K562 (cell line): ENCODE measurements around the gene TMEM120B. TPM values are rescaled to one million over a fixed set of nuclear protein-coding genes. Genes with fewer than 3 reads are reported as not detected.

Experiments
- BRF1 ChIP-seq: IDR thresholded peaks from 3 replicates; pipeline ENCODE4 v1.6.1; 2011; ENCODE audit warnings: borderline replicate concordance, mild to moderate bottlenecking; ENCODE audit not compliant: insufficient read length; ENCODE audit errors: extremely low read depth
- CEBPG ChIP-seq, 3 experiments: fragments of 200-800 bp in 1 of 3; sonication (Bioruptor generic) in 1 of 3; sonication (generic) in 1 of 3; formaldehyde crosslinking in 1 of 3; IDR thresholded peaks in 2 of 3; conservative IDR thresholded peaks in 1 of 3; 2 replicates each; pipeline versions ENCODE4 v1.6.1 to v1.8.0; 2016 to 2022; ENCODE audit warnings: missing compliant biosample characterization in 2 of 3, missing genetic modification characterization in 2 of 3, mild to moderate bottlenecking in 1 of 3, missing genetic modification reagents in 1 of 3
- DPF2 ChIP-seq: fragments of 450-650 bp; IDR thresholded peaks from 2 replicates; pipeline ENCODE4 v1.6.1; 2016
- ETV6 ChIP-seq, 3 experiments: fragments of 150-350 bp in 1 of 3; sonication (generic) in 1 of 3; formaldehyde crosslinking in 1 of 3; IDR thresholded peaks; 2 replicates each; pipeline versions ENCODE4 v1.6.1 to v1.8.0; 2014 to 2022; ENCODE audit warnings: borderline replicate concordance in 2 of 3, low read depth in 2 of 3, antibody characterized with exemption in 1 of 3, low read length in 1 of 3, mild to moderate bottlenecking in 1 of 3, missing genetic modification reagents in 1 of 3
- FOXK1 ChIP-seq: sonication (generic); formaldehyde crosslinking; IDR thresholded peaks from 2 replicates; pipeline ENCODE4 v1.8.0; 2022; ENCODE audit warnings: missing genetic modification reagents, mild to moderate bottlenecking, borderline replicate concordance
- GTF2F1 ChIP-seq: IDR thresholded peaks from 2 replicates; pipeline ENCODE4 v1.6.1; 2011; ENCODE audit warnings: low read depth, low read length, improper control_type of control experiment
- HDAC6 ChIP-seq: IDR thresholded peaks from 2 replicates; pipeline ENCODE4 v1.6.1; 2012; ENCODE audit warnings: low read depth, mild to moderate bottlenecking, control low read depth, inconsistent platforms, low read length, moderate library complexity
- JUN ChIP-seq, 2 experiments: sonication (generic) in 1 of 2; formaldehyde crosslinking in 1 of 2; IDR thresholded peaks; 2 replicates each; pipeline versions ENCODE4 v1.6.1 to v1.8.0; 2012 to 2022; ENCODE audit warnings: borderline replicate concordance in 2 of 2, mild to moderate bottlenecking in 2 of 2, improper control_type of control experiment in 1 of 2, low read depth in 1 of 2, low read length in 1 of 2, missing genetic modification reagents in 1 of 2
- KAT2B ChIP-seq: IDR thresholded peaks from one replicate; pipeline ENCODE4 v1.6.1; 2012; ENCODE audit warnings: low read depth, mild to moderate bottlenecking, control low read depth, inconsistent platforms, low read length, moderate library complexity
- MAFF ChIP-seq: IDR thresholded peaks from 2 replicates; pipeline ENCODE4 v1.6.1; 2012; ENCODE audit warnings: low read length, improper control_type of control experiment
- MNT ChIP-seq, 2 experiments: fragments of 450-650 bp; conservative IDR thresholded peaks; 2 replicates each; pipeline ENCODE4 v1.6.1; 2017; ENCODE audit warnings: mild to moderate bottlenecking in 2 of 2, moderate library complexity in 2 of 2
- NEUROD1 ChIP-seq: fragments of 150-350 bp; IDR thresholded peaks from 2 replicates; pipeline ENCODE4 v1.6.1; 2014; ENCODE audit warnings: borderline replicate concordance, low read length, low read depth; ENCODE audit not compliant: partially characterized antibody
- PATZ1 ChIP-seq: fragments of 250-450 bp; sonication (Bioruptor Pico); IDR thresholded peaks from 2 replicates; pipeline ENCODE4 v1.5.0; 2020; ENCODE audit warnings: mild to moderate bottlenecking, borderline replicate concordance
- PHB2 ChIP-seq: fragments of 450-650 bp; IDR thresholded peaks from 2 replicates; pipeline ENCODE4 v1.6.1; 2017; ENCODE audit warnings: low read depth
- PHF8 ChIP-seq: fragments of 200-600 bp; sonication (generic); IDR thresholded peaks from 2 replicates; pipeline ENCODE4 v1.6.1; 2012; ENCODE audit warnings: mixed run types, mild to moderate bottlenecking, inconsistent platforms, low read length, moderate library complexity, borderline replicate concordance
- POU5F1 ChIP-seq: fragments of 150-350 bp; IDR thresholded peaks from 2 replicates; pipeline ENCODE4 v1.6.1; 2014; ENCODE audit warnings: borderline replicate concordance, low read length, low read depth, mild to moderate bottlenecking; ENCODE audit not compliant: partially characterized antibody
- SIRT6 ChIP-seq: IDR thresholded peaks from one replicate; pipeline ENCODE4 v1.6.1; 2012; ENCODE audit warnings: low read depth, mild to moderate bottlenecking, control low read depth, inconsistent platforms, low read length, moderate library complexity
- SRSF7 ChIP-seq: fragments of 200-400 bp; formaldehyde crosslinking; optimal IDR thresholded peaks from 2 replicates; pipeline ENCODE3; 2017; ENCODE audit warnings: mild to moderate bottlenecking, low read depth, low read length
- STAT5B ChIP-seq: fragments of 250-450 bp; sonication (Bioruptor Pico); IDR thresholded peaks from 2 replicates; pipeline ENCODE4 v1.8.0; 2021; ENCODE audit warnings: mild to moderate bottlenecking, inconsistent platforms
- TCF7L2 ChIP-seq: fragments of 150-350 bp; IDR thresholded peaks from 2 replicates; pipeline ENCODE4 v1.6.1; 2016; ENCODE audit warnings: low read depth, mild to moderate bottlenecking, low read length, moderate library complexity
- U2AF2 ChIP-seq: fragments of 200-400 bp; formaldehyde crosslinking; optimal IDR thresholded peaks from 2 replicates; pipeline ENCODE3; 2017; ENCODE audit warnings: low read depth, mild to moderate bottlenecking, low read length
- ZNF174 ChIP-seq: fragments of 250-450 bp; sonication (Bioruptor Pico); IDR thresholded peaks from 2 replicates; pipeline ENCODE4 v1.4.0; 2020; ENCODE audit warnings: mild to moderate bottlenecking
- ZNF79 ChIP-seq: fragments of 250-450 bp; sonication (Bioruptor Pico); IDR thresholded peaks from 2 replicates; pipeline ENCODE4 v1.4.0; 2020; ENCODE audit warnings: low read depth, mild to moderate bottlenecking, moderate library complexity
- polyA plus RNA-seq, 8 experiments: library from polyadenylated mRNA; depleted of rRNA in 4 of 8; stranded (reverse) in 5 of 8; unstranded in 3 of 8; fragments of >200 nt; fragmentation: Nextera tagmentation in 2 of 8; fragmentation: Illumina TruSeq in 1 of 8; extraction: Ambion mirVana in 2 of 8; extraction: Trizol in 1 of 8; gene quantifications; 2 replicates each; pipeline versions ENCODE4 v1.2.1 to v1.2.3, GENCODE V29; 2011 to 2014; ENCODE audit warnings: inconsistent platforms in 1 of 8, missing spikeins in 1 of 8
- total RNA-seq, 7 experiments: library from RNA; depleted of rRNA in 6 of 7; stranded (reverse); fragments of >200 nt in 6 of 7; fragmentation: Illumina TruSeq in 2 of 7; extraction: Trizol in 2 of 7; gene quantifications; 2 replicates each; pipeline versions ENCODE4 v1.2.1 to v1.2.3, GENCODE V29; 2011 to 2021; ENCODE audit warnings: low replicate concordance in 1 of 7

The TMEM120B gene
- total and polyA plus RNA-seq, 9 of the 15 experiments (the other 6 are each of a cell fraction or from before 2014, with no cell fraction given): 1.7 to 18.6 (median 7.4) TPM

GRCh38 chr12:121748571-121749265 is 36.2 kb downstream of the TMEM120B start (continued):
- TF ChIP-seq JUN (IDR thresholded peaks at IDR 0.05; ENCODE audit: borderline replicate concordance, low read depth, low read length) (peak; percentile 92), JUN (CRISPR knock-in tag; IDR thresholded peaks at IDR 0.05; ENCODE audit: borderline replicate concordance) (peak; percentile 87), CEBPG (CRISPR knock-in tag; IDR thresholded peaks at IDR 0.05) (peak; percentile 86), CEBPG (tag; conservative IDR thresholded peaks at IDR 0.05 in 1 of 2, IDR thresholded peaks at IDR 0.05 in 1 of 2) (no peak; a peak in 1 of 4 replicates), MNT (conservative IDR thresholded peaks at IDR 0.05) (peak in 1 of 2 experiments; percentile 76; a peak in 2 of 4 replicates), PHB2 (no peak), PHF8 (no peak), KAT2B (no peak), GTF2F1 (no peak), DPF2 (peak; percentile 88), BRF1 (no peak), ZNF79 (CRISPR knock-in tag) (no peak), ETV6 (IDR thresholded peaks at IDR 0.05; ENCODE audit: borderline replicate concordance in 1 of 2, low read depth in 2 of 2, low read length in 1 of 2) (no peak), ETV6 (CRISPR knock-in tag; IDR thresholded peaks at IDR 0.05; ENCODE audit: borderline replicate concordance) (0 out of 2 replicates have a peak, but pooled peaks have one; percentile 46), NEUROD1 (peak; percentile 45), SRSF7 (no peak), MAFF (no peak; the same call in 1 of the 2 replicates), STAT5B (CRISPR knock-in tag) (no peak), POU5F1 (no peak), FOXK1 (CRISPR knock-in tag) (peak; percentile 76; the same call in 1 of the 2 replicates), PATZ1 (CRISPR knock-in tag) (no peak), ZNF174 (CRISPR knock-in tag) (no peak), SIRT6 (no peak), U2AF2 (no peak), HDAC6 (no peak), TCF7L2 (no peak)
